Esophagus squamous epithelium (tissue), 4 donors: ENCODE results near the gene PROSER2.

Experiments
- POLR2A ChIP-seq, 4 donors: fragments of 450-650 bp; IDR thresholded peaks; one replicate each; pipeline ENCODE4 v1.6.1; 2017; ENCODE audit warnings: antibody characterized with exemption in 4 of 4, mild to moderate bottlenecking in 4 of 4, moderate library complexity in 3 of 4
- TF ChIP-seq, protein P1 (sequence below), 6 experiments: fragments of 450-650 bp in 4 of 6; fragments of 200-600 bp in 2 of 6; sonication (generic) in 2 of 6; IDR thresholded peaks; one replicate each; pipeline ENCODE4 v1.5.1; 2016 to 2019; ENCODE audit warnings: antibody characterized with exemption in 6 of 6, mild to moderate bottlenecking in 4 of 6, moderate library complexity in 4 of 6

DNA sequence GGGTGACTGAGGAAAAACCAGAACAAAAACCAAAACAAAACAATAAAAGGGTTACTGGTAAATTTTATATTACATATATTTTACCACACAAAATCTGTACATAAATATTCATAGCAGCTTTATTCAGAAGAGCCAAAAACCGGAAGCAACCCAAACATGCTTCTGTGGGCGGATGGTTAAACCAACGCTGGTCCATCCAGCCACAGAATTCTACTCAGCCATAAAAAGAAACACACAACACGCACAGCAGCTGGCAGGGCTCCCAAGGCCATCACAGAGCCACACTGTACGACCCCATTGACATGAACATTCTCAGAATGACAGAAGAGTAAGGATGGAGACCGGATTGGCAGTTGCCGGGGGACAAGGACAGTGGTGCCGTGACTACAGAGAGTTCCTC is 83.6 kb downstream of the PROSER2 start:
- no peak for TF ChIP-seq POLR2A (IDR thresholded peaks at IDR 0.05)
- TF ChIP-seq, protein P1, sequence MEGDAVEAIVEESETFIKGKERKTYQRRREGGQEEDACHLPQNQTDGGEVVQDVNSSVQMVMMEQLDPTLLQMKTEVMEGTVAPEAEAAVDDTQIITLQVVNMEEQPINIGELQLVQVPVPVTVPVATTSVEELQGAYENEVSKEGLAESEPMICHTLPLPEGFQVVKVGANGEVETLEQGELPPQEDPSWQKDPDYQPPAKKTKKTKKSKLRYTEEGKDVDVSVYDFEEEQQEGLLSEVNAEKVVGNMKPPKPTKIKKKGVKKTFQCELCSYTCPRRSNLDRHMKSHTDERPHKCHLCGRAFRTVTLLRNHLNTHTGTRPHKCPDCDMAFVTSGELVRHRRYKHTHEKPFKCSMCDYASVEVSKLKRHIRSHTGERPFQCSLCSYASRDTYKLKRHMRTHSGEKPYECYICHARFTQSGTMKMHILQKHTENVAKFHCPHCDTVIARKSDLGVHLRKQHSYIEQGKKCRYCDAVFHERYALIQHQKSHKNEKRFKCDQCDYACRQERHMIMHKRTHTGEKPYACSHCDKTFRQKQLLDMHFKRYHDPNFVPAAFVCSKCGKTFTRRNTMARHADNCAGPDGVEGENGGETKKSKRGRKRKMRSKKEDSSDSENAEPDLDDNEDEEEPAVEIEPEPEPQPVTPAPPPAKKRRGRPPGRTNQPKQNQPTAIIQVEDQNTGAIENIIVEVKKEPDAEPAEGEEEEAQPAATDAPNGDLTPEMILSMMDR (IDR thresholded peaks at IDR 0.05) = no peak
